HuH-7 (cell line): ENCODE results near the gene OSBP2.
"Not testable (repeated sequence)": the region's sequence is repeated elsewhere in the genome, so short reads cannot be mapped to it uniquely, and the experiment has no call there.

Experiments
- DNase-seq: peaks from one replicate; pipeline ENCODE4 v3.0.0; 2011; ENCODE audit warnings: low spot score

OSBP2 gene

DNA sequence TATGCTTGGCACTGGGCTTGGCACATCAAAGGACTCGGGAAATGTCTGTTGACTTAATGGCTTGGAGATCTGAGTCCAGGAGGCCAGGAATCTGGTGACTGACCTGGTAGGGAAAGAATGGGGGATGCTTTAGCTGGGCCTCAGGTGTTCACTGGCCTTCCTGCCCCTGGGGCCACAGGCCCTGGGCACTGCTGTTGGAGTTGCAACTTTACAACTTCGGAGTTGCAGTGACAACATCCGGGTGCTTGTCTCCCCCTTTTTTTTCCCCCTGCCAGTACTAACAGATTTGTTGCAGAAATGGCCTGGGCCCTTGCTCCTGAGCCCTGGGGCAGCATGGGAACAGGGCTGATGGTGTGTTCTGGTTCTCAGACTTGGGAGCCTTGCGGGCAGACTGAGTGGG is 23.8 kb downstream of the OSBP2 start:
- DNase-seq = no peak

- no peak for DNase-seq
Observed at GRCh38 chr22:30718938-30719337, 24.3 kb downstream of the OSBP2 start.

DNA sequence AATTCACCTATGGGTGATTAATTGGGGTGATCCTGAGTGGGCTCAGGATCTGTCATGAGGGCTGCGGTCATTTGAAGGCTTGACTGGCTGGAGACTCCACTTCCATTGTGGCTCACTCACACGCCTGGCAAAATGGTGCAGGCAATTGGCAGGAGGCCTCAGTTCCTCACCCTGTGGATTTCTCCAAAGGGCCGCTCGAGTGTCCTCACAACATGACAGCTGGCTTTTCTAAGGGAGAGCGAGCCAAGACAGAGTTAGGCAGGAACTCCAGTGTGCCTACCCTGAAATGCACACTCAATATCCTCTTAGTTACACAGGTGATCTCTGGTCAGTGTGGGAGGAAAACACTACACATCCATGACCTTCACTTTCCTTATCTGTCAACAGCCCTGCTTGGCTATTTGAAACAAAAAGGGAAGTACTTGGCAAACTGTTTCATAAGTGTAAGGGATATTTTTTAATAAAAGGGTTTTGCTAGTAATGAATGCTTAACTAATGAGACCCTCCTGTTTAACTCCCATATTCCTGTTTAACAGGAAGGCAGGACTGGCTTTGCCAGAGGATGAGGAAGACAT is 25.7 kb downstream of the OSBP2 start:
- DNase-seq = no peak

GRCh38 chr22:30721741-30722140 is 27.1 kb downstream of the OSBP2 start:
- no peak for DNase-seq

DNA sequence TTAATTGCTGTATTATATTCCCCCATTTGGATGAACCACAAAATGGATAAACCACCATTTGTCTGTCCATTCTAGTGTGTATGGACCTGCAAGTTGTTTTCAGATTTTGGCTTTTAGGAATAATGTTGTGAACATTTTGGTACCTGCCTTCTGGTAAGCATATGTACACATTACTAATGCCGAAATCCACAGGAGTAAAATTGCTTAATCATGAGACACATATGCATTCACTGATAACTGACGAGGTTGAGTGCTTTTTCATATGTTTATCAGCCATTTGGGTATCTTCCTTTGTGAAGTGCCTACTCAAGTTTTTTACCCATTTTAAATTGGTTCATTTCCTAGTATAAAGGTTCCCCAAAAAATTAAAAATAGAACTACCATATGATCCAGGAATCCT is 34.2 kb downstream of the OSBP2 start:
- DNase-seq = no peak

GRCh38 chr22:30731658-30732057 is 37.0 kb downstream of the OSBP2 start:
- DNase-seq = no peak

- DNase-seq = no peak
Observed at GRCh38 chr22:30732426-30732825, 37.8 kb downstream of the OSBP2 start.

GRCh38 chr22:30733181-30733631 is 38.5 kb downstream of the OSBP2 start:
- no peak for DNase-seq

GRCh38 chr22:30740007-30740406 is 45.3 kb downstream of the OSBP2 start:
- DNase-seq = not testable (repeated sequence)

DNA sequence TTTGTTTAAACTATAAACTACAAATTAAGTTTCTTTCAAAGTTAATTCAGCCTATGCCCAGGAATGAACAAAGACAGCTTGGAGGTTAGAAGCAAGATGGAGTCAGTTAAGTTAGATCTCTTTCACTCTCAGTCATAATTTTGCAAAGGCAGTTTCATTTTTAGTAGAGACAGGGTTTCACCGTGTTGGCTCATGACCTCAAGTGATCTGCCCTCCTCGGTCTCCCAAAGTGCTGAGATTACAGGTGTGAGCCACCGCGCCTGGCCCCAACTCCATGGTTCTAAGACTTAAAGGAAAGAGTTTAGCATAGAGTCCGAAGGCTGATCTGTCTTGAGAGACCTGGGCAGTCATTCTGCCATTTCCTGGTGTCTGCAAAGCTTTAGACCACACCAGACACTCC is 45.8 kb downstream of the OSBP2 start:
- not testable (repeated sequence) for DNase-seq

GRCh38 chr22:30742291-30743256 is 47.9 kb downstream of the OSBP2 start:
- no peak for DNase-seq

GRCh38 chr22:30743257-30744020 is 48.8 kb downstream of the OSBP2 start:
- DNase-seq = no peak

DNA sequence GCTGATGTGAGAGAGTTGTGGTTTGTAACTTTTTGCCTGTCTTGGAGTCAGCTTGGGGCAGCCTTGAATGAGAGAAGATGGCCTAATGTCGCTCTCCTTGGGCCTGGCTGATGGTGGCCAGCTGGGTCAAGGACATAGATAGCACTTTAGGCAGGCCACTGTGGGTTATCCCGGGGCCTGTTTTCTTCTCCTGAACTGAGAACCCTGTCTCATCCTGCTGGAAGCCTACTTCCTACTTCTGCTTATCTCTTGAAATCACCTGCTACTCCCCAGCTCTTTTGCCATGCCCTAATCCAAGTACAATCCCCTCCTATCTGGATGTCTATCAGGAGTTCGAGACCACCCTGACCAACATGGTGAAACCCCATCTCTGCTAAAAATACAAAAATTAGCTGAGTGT is 49.5 kb downstream of the OSBP2 start:
- no peak for DNase-seq

GRCh38 chr22:30747493-30747892 is 52.8 kb downstream of the OSBP2 start:
- no peak for DNase-seq

DNA sequence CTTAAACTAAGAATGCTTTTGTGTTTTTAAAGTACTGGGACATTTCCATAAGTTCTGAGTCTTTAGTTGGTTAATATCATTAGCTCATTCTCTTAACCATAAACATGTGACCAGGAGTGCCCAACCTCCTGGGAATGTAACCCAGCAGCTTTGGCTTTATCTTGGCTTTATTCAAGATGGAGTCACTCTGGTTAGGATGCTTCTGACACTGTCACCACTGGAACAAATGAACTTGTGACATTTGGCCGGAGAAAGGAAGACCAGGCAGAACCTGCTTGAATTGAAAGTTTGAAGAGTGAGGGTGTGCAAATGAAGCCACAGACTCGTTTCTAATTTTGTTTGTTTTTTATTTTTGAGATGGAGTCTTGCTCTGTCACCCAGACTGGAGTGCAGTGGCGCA is 54.6 kb downstream of the OSBP2 start:
- no peak for DNase-seq

DNA sequence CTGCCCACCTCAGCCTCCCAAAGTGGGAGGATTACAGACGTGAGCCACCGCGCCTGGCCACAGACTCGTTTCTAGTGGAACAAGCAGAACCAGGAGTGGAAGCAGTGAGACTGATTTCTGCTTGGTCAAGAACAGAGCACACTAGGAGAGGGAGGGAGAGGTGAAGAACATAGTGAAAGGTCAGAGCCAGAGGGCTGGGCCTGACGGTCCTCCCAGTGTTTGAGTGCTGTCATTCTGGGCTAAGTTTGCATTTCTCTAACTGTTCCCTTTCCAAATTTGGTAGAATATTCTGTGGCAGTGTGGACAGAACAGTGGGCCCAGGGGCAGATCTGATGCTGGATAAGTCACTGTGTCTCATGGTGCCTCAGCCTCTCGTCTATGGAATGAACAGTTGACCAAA is 55.2 kb downstream of the OSBP2 start:
- DNase-seq = no peak

GRCh38 chr22:30751529-30751928 is 56.9 kb downstream of the OSBP2 start:
- no peak for DNase-seq

DNA sequence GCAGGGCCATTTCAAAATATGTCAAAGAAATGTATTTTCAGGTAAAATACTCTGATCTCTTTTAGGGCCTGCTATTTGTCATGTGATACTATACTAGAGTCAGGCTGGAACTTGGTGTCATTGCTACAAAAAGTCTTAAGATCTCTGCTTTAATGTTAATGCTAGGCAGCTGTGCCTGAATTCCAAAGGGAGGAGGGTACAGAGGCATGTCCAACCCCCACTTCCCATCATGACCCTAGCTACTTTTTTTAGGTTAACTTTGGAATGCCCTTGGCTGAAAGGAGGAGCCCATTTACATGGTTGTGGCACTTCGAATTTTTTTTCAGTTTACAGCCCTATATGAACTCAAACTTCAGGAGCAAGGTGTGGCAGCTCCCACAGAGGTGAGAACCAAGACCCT is 58.1 kb downstream of the OSBP2 start:
- DNase-seq = no peak

DNA sequence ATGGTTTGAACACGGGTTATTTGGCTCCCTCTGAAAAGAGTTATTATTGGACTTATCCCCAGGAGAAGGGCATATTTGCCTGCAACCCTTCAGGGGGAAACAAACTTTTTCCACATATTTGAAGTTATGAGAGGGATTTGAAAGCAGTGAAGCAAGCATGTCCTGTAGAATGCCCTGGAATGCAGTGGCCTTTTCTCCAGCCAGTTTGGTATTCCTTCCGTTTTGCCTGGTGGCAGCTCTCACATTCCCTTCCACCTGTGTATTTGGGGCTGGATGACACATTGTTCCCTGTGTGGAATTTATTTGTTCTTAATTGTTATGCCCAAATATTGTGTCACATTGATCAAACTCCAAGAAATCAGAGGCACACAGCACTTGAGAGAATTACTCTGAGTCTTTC is 59.0 kb downstream of the OSBP2 start:
- DNase-seq = no peak

DNA sequence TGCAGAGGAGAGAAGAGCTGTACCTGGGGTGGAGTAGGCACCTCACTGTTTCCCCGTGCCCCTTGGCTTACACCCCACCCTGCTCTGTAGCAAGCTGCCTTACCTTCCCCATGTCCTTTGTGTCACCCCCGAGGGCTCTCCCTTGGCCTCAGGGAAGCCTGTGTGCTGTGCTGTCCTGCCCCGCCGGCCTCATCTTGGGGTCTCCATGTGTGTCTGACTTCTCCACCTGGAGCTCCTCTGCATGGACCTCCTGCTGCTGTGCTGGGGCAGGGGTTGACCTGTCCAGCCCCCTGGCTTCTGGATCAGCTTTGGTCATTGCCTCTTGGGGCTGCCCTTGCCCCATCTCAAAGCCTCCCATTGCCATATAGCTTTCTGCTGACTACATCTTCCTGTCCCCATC is 59.8 kb downstream of the OSBP2 start:
- DNase-seq = no peak

- peak; percentile 76 for DNase-seq
Observed at GRCh38 chr22:30754971-30755758, 60.5 kb downstream of the OSBP2 start.

GRCh38 chr22:30755759-30756124 is 61.1 kb downstream of the OSBP2 start:
- DNase-seq = no peak
